T-helper 1 cell treated with Interleukin-12 subunit alpha and Interleukin-12 subunit beta and Interleukin-4 antibody, amounts not matched to agents 30 μg/mL and 1 μg/mL, for 36 hours (primary cell): ENCODE data around the gene ZSWIM1.
"Not testable (repeated sequence)": the region's sequence is repeated elsewhere in the genome, so short reads cannot be mapped to it uniquely, and the experiment has no call there.

ENCODE experiments used
- H3K27ac Mint-ChIP-seq: one replicate; pipeline ENCODE4 v1.8.0; 2021; ENCODE audit warnings: mild to moderate bottlenecking, mixed read lengths
- H3K27me3 Mint-ChIP-seq: one replicate; pipeline ENCODE4 v1.8.0; 2021; ENCODE audit warnings: low read depth, mixed read lengths
- H3K36me3 Mint-ChIP-seq: one replicate; pipeline ENCODE4 v1.8.0; 2021; ENCODE audit warnings: low read depth, mixed read lengths
- H3K4me1 Mint-ChIP-seq: one replicate; pipeline ENCODE4 v1.8.0; 2021; ENCODE audit warnings: low read depth, mixed read lengths
- H3K4me3 Mint-ChIP-seq: one replicate; pipeline ENCODE4 v1.8.0; 2021; ENCODE audit warnings: mild to moderate bottlenecking, moderate library complexity, mixed read lengths
- H3K9me3 Mint-ChIP-seq: one replicate; pipeline ENCODE4 v1.8.0; 2021; ENCODE audit warnings: mixed read lengths

ZSWIM1 gene

GRCh38 chr20:45918182-45918737 is 37.2 kb downstream of the ZSWIM1 start:
- Mint-ChIP-seq H3K4me3 (no peak overlapping the region), H3K4me1 (no peaks in the 10 kb centered on the region), H3K27me3 (peaks cover 28% of the 10 kb centered on the region), H3K9me3 (no peaks in the 10 kb centered on the region), H3K27ac (no peak overlapping the region), H3K36me3 (no peaks in the 10 kb centered on the region)

GRCh38 chr20:45918779-45919537 is 37.9 kb downstream of the ZSWIM1 start:
- Mint-ChIP-seq H3K27ac (no peak overlapping the region), H3K4me1 (no peaks in the 10 kb centered on the region), H3K4me3 (no peak overlapping the region), H3K36me3 (no peaks in the 10 kb centered on the region), H3K27me3 (peaks cover 28% of the 10 kb centered on the region), H3K9me3 (no peaks in the 10 kb centered on the region)

- Mint-ChIP-seq H3K4me1 (peaks cover 3% of the 10 kb centered on the region), H3K4me3 (no peak overlapping the region), H3K27me3 (peaks cover 25% of the 10 kb centered on the region), H3K36me3 (no peaks in the 10 kb centered on the region), H3K27ac (no peak overlapping the region), H3K9me3 (no peaks in the 10 kb centered on the region)
Observed at GRCh38 chr20:45919542-45920399, 38.7 kb downstream of the ZSWIM1 start.

DNA sequence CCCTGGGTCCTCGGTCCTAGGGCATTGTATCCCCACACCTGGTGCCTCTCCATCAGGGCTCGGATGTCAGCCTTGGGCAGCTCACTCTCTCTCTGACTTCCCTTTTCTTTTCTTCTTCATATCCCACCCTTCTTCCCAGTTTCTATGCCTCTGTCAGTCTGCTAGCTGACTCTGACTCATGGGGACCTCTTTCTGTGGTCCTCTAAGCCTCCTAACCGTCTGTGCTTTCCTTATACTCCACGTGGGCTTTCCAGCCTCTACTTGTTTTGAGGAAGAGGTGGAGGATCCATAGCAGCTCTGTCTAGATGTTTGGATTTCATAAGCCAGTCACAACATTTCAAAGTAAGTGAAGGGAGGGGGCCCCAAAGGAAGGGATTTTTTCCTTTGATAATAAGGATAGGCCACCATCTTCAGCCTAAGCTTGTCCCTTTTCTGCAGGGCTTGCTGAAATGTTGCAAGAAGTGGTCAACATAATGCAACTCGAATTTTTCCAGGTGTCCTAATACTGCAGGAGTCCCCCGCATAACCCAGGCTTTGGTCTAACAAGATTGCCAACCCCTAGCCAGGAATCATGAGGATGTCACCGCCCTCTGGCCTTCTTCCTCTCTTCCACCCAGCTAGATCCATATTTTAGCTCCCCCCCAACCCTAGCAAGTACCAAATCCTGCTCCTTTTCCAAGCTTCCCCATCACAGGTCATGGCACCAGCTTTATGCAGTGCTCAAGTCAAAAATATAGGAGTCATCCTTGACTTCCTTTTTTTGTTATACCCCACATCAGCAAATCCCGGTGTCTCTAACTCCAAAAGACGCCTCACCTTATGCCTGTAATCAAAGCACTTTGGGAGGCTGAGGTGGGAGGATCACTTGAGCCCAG is 39.7 kb downstream of the ZSWIM1 start:
- peaks cover 29% of the 10 kb centered on the region for H3K27me3 Mint-ChIP-seq
- H3K27ac Mint-ChIP-seq = no peak overlapping the region
- no peak overlapping the region for H3K4me3 Mint-ChIP-seq
- no peaks in the 10 kb centered on the region for H3K9me3 Mint-ChIP-seq
- peaks cover 3% of the 10 kb centered on the region for H3K4me1 Mint-ChIP-seq
- H3K36me3 Mint-ChIP-seq = no peaks in the 10 kb centered on the region

- Mint-ChIP-seq H3K4me1 (peaks cover 3% of the 10 kb centered on the region), H3K4me3 (no peak overlapping the region), H3K27me3 (peaks cover 20% of the 10 kb centered on the region), H3K27ac (no peak overlapping the region), H3K9me3 (no peaks in the 10 kb centered on the region), H3K36me3 (no peaks in the 10 kb centered on the region)
Observed at GRCh38 chr20:45921337-45922189, 40.5 kb downstream of the ZSWIM1 start.

GRCh38 chr20:45924391-45925261 is 43.6 kb downstream of the ZSWIM1 start:
- no peak overlapping the region for H3K4me3 Mint-ChIP-seq
- peaks cover 3% of the 10 kb centered on the region for H3K4me1 Mint-ChIP-seq
- H3K9me3 Mint-ChIP-seq = no peaks in the 10 kb centered on the region
- no peaks in the 10 kb centered on the region for H3K36me3 Mint-ChIP-seq
- H3K27ac Mint-ChIP-seq = no peak overlapping the region
- peaks cover 19% of the 10 kb centered on the region for H3K27me3 Mint-ChIP-seq

DNA sequence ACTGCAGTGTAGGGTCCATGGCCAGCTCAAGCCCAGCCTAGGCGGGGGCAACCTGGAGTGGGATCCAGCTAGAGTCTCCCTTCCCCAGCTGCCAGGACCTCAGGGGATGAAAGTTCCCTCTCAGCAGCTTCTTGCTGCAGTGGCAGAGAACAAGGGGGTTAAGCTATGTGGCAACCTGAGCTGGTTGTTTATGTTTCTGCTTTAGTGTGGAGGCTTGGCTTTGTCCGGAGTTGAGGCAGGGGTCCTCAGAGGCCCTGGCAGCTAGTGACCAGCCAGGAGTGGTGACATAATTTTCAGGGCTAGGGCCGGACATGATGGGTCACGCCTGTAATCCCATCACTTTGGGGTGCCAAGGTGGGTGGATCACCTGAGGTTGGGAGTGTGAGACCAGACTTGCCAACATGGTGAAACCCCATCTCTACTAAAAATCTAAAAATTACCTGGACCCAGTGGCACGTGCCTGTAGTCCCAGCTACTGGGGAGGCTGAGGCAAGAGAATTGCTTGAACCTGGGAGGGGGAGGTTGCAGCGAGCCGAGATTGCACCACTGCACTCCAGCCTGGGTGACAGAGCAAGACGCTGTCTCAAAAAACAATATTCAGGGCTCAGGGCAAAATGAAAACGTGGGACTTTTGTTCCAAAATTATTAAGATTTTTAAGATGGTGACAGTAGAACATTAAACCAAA is 44.9 kb downstream of the ZSWIM1 start:
- H3K4me1 Mint-ChIP-seq = peaks cover 3% of the 10 kb centered on the region
- no peak overlapping the region for H3K27ac Mint-ChIP-seq
- no peaks in the 10 kb centered on the region for H3K36me3 Mint-ChIP-seq
- no peak overlapping the region for H3K4me3 Mint-ChIP-seq
- H3K9me3 Mint-ChIP-seq = no peaks in the 10 kb centered on the region
- H3K27me3 Mint-ChIP-seq = peaks cover 13% of the 10 kb centered on the region

DNA sequence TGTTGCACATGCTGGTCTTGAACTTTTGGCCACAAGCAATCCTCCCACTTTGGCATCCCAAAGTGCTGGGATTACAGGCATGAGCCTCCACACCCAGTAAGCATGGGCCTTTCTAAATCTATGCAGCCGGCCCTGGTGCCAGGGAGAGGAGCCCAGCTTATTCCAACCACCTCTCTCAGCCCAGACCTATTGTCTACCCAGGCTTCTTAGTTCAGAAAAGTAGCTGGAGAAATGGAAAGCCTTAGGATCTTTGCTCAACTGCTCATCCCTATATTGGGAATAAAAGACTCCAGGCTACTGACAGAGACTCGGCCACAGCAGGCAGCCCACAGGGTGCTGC is 45.7 kb downstream of the ZSWIM1 start:
- Mint-ChIP-seq H3K9me3 (no peaks in the 10 kb centered on the region), H3K27ac (no peak overlapping the region), H3K27me3 (peaks cover 10% of the 10 kb centered on the region), H3K4me1 (peaks cover 3% of the 10 kb centered on the region), H3K4me3 (no peak overlapping the region), H3K36me3 (no peaks in the 10 kb centered on the region)

DNA sequence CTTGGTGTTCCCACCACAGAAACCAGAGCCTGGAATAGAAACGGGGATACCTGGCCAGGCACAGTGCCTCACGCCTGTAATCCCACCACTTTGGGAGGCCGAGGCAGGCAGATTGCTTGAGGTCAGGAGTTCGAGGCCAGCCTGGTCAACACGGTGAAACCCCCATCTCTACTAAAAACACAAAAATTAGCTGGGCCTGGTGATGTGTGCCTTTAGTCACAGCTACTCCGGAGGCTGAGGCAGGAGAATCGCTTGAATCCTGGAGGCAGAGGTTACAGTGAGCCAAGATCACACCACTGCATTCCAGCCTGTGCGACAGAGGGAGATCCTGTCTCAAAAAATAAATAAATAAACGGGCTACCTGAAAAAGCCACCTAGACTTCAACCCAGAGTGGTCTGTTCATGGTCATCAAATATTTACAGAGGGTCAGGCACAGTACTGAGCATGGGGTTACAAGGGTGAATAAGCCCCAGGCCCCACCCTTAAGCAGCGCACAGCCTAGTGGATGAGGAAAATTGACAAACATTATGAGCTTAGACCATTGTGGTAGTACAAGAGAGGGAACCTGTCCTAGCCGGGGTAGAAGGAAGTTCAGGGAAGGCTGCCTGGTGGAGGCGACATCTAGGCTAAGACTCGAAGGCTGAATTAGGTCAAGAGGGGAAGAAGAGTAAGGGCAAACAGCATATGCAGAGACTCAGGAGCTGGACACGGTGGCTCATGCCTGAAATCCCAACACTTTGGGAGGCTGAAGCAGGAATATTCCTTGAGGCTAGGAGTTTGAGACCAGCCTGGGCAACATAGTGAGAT is 46.2 kb downstream of the ZSWIM1 start:
- Mint-ChIP-seq H3K36me3 (no peaks in the 10 kb centered on the region), H3K4me3 (no peak overlapping the region), H3K4me1 (peaks cover 3% of the 10 kb centered on the region), H3K27ac (no peak overlapping the region), H3K27me3 (peaks cover 8% of the 10 kb centered on the region), H3K9me3 (no peaks in the 10 kb centered on the region)

DNA sequence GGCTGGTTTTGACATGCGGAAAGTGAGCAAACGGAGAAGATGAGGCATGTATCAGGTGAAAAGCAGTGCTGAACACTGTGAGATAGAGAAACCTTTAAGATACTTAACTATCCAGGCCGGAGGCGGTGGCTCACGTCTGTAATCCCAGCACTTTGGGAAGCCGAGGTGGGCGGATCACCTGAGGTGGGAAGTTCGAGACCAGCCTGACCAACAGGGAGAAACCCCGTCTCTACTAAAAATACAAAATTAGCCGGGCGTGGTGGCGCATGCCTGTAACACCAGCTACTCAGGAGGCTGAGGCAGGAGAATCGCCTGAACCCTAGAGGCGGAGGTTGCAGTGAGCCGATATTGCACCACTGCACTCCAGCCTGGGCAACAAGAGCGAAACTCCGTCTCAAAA is 50.7 kb downstream of the ZSWIM1 start:
- H3K9me3 Mint-ChIP-seq, H3K27ac Mint-ChIP-seq, H3K4me3 Mint-ChIP-seq, H3K27me3 Mint-ChIP-seq, H3K36me3 Mint-ChIP-seq, H3K4me1 Mint-ChIP-seq: not testable (repeated sequence)

- peaks cover 18% of the 10 kb centered on the region for H3K4me1 Mint-ChIP-seq
- no peaks in the 10 kb centered on the region for H3K9me3 Mint-ChIP-seq
- H3K27me3 Mint-ChIP-seq = no peaks in the 10 kb centered on the region
- H3K4me3 Mint-ChIP-seq = peak overlapping the region; percentile 91
- peaks cover 14% of the 10 kb centered on the region for H3K36me3 Mint-ChIP-seq
- H3K27ac Mint-ChIP-seq = peak overlapping the region; percentile 98
Observed at GRCh38 chr20:45933266-45934045, 52.4 kb downstream of the ZSWIM1 start.
